Embryonic facial prominence (tissue), 1 donor: ENCODE data around the gene PRR30.
"Not testable (repeated sequence)": the region's sequence is repeated elsewhere in the genome, so short reads cannot be mapped to it uniquely, and the experiment has no call there.

Source experiments
- DNase-seq: peaks from one replicate; pipeline ENCODE4 v3.0.0-alpha.2; 2016; ENCODE audit errors: extremely low spot score

The PRR30 gene

GRCh38 chr2:27128668-27129571, 10.3 kb downstream of the PRR30 start:
- DNase-seq, result no peak

- DNase-seq, result no peak
Measured at GRCh38 chr2:27127883-27128667, 11.1 kb downstream of the PRR30 start.

- no peak for DNase-seq
Measured at GRCh38 chr2:27126252-27126710, 12.9 kb downstream of the PRR30 start.

- no peak for DNase-seq
Measured at GRCh38 chr2:27125104-27125503, 14.1 kb downstream of the PRR30 start.

GRCh38 chr2:27123302-27124150, 15.7 kb downstream of the PRR30 start, which contains the start of gene ABHD1:
Gene ABHD1, plus strand, starts transcription at chr2:27123815. Its CDS starts 134 bp downstream, at chr2:27123949.
- DNase-seq, result no peak

GRCh38 chr2:27122791-27123190, 16.4 kb downstream of the PRR30 start:
- no peak for DNase-seq

- no peak for DNase-seq
Measured at GRCh38 chr2:27121906-27122305, 17.3 kb downstream of the PRR30 start.

- DNase-seq, result not testable (repeated sequence)
Measured at GRCh38 chr2:27119330-27119670, 19.9 kb downstream of the PRR30 start.

GRCh38 chr2:27118525-27119329, 20.5 kb downstream of the PRR30 start, which contains the start of gene CGREF1:
Gene CGREF1, minus strand, starts transcription at chr2:27119128. Its CDS starts 14,762 bp downstream, at chr2:27104366.
- no peak for DNase-seq

GRCh38 chr2:27117995-27118524, 21.1 kb downstream of the PRR30 start:
- no peak for DNase-seq

- no peak for DNase-seq
Measured at GRCh38 chr2:27115519-27115918, 23.7 kb downstream of the PRR30 start.

- not testable (repeated sequence) for DNase-seq
Measured at GRCh38 chr2:27111392-27112078, 27.7 kb downstream of the PRR30 start.

- DNase-seq, result not testable (repeated sequence)
Measured at GRCh38 chr2:27110603-27111352, 28.4 kb downstream of the PRR30 start.

- DNase-seq, result no peak
Measured at GRCh38 chr2:27109083-27109482, 30.1 kb downstream of the PRR30 start.

GRCh38 chr2:27108221-27108620, 31.0 kb downstream of the PRR30 start:
- no peak for DNase-seq

- no peak for DNase-seq
Measured at GRCh38 chr2:27105981-27106380, 33.2 kb downstream of the PRR30 start.

GRCh38 chr2:27102329-27102728, 36.9 kb downstream of the PRR30 start:
- DNase-seq, result no peak

- no peak for DNase-seq
Measured at GRCh38 chr2:27100036-27100435, 39.2 kb downstream of the PRR30 start.

- DNase-seq, result no peak
Measured at GRCh38 chr2:27099334-27099955, 39.8 kb downstream of the PRR30 start.
